ENCODE results near the gene PTPRO. TPM values are rescaled to one million over a fixed set of nuclear protein-coding genes. Genes with fewer than 3 reads are reported as not detected.

PTPRO gene
- polyA plus RNA-seq, 3 donors: 186 to 231 (median 195) TPM

Other genes with a start within 250 kb of the PTPRO start
- gene RERG, start 101.1 kb upstream of the PTPRO start, polyA plus RNA-seq (ENCODE audit: insufficient read length in 3 of 3): 10 to 100 TPM; 31.8 to 44.5 (median 35.9) TPM

Measured in renal cortex interstitium (tissue), 3 donors.